ENCODE data around the gene LZTS3.

GRCh38 chr20:3175270-3175669 is 1.9 kb upstream of the LZTS3 start:
- no peak for TF ChIP-seq CTCF (IDR thresholded peaks at IDR 0.05; ENCODE audit: low read depth, low read length)
- TF ChIP-seq EZH2phosphoT487 (IDR thresholded peaks at IDR 0.05; ENCODE audit: low read depth) = no peak

Measured in OCI-LY3 (cell line).